GM18511 (cell line): ENCODE data around the gene MRPL36.
A peak's percentile ranks its signal among the peaks of the same experiment; 100 is the strongest.

Experiments
- ATAC-seq: cut with Tn5 transposase; IDR thresholded peaks from one replicate; pipeline ENCODE4 v1.9.1; 2021; ENCODE audit warnings: mild to moderate bottlenecking, moderate library complexity; ENCODE audit not compliant: unreplicated experiment

Gene MRPL36

DNA sequence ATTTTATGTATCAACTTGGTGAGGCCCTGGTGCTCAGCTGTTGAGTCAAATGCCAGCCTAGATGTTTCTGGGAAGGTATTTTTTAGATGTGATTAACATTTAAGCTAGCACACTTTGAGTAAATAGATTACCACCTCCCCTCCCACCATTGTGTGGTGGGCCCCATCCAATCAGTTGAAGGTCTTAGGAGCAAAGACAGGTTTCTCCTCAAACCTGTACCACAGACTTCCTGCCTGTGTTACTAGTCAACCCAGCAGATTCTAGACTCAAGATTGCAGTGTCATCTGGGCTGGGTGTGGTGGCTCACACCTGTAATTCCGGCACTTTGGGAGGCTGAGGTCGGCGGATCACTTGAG, 33.8 kb downstream of the MRPL36 start:
- no peak for ATAC-seq

GRCh38 chr5:1765141-1765879, 34.3 kb downstream of the MRPL36 start:
- peak; percentile 86 for ATAC-seq

- ATAC-seq = no peak
Observed at GRCh38 chr5:1764606-1764960, 35.1 kb downstream of the MRPL36 start.

DNA sequence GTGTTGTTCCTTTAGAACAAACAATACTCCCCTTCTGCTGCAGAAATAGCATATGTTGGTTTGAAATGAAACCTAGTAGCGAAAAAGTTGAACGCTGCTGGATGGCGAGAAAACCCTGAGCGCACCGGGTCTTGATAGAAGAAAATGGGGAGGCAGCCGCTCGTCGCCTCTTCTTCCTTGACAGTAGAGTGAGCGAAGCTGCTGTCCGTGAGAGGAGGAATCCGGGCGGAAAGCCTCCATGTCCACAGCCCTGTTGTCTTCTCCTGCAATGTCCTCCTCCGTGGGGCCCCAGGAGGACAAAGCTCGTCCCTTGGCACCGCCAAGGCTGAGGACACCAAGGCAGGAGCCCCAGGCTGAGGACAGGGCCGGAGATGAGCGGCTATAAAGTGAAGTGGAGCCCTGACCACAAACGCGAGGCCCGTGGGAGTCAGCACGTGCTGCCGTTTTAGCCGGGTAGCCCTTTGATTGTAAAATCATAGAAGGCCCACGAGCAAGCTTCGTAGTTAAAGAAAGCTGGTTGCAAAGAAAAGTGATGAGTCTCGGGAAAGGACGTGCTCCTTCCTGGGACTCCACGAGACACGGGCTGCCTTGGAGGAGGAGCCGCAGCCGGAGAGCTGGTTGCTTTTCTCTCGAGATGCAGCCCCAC, 35.6 kb downstream of the MRPL36 start:
- no peak for ATAC-seq

GRCh38 chr5:1763548-1763911, 36.1 kb downstream of the MRPL36 start:
- no peak for ATAC-seq

GRCh38 chr5:1762883-1763547, 36.6 kb downstream of the MRPL36 start:
- no peak for ATAC-seq

GRCh38 chr5:1762121-1762882, 37.3 kb downstream of the MRPL36 start:
- ATAC-seq = no peak

DNA sequence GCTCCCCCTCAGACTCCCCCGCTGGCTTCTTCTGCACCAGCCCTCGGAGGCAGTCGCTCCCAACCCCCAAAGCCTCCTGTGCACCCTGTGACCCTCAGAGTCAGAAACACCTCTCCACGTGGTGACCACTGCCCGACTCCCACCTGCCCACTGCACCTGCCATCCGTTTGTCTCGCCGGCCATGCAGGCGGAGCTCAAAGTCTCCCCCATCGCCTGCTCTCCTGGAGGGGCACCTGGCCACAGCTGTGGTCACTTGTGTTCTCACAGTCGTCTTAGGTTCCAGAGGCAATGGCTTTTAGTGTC, 38.2 kb downstream of the MRPL36 start:
- no peak for ATAC-seq

DNA sequence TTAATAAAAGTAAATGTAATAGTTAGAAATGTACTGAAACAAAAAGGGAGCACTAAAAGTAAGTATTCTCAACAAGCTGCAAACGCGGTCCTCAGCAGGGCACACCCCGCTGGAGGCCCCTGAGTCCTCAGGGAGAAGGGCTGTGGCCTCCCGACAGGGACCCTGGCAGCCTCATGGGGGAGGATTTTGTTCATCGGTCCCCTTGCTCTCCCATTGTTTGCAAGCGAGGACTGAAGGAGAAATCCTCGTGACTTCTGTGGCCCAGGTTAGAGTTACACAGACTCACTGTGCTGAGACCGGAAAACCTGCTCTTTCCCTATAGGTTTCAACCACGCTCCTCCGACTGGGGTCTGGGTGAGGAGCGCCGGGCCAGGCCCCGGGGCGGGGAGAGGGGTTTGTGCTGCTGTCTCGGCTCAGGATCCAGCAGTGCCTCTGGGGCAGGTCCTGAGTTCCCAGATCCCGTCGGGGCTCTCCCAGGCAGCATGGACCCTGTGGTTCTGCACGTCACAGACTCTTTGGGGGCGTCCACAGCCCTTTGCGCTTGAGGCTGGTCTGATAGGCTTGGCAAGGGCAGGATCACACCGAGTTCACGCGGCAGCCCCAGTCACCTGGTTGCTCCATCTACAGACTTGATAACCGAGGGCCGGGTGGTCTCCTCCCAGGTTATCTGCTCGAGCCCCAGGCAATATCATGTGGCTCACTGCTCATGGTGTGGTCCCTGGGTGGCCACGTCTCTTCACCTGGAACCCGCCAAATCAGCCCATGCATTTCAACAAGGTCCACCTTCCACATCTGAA, 38.8 kb downstream of the MRPL36 start:
- no peak for ATAC-seq

DNA sequence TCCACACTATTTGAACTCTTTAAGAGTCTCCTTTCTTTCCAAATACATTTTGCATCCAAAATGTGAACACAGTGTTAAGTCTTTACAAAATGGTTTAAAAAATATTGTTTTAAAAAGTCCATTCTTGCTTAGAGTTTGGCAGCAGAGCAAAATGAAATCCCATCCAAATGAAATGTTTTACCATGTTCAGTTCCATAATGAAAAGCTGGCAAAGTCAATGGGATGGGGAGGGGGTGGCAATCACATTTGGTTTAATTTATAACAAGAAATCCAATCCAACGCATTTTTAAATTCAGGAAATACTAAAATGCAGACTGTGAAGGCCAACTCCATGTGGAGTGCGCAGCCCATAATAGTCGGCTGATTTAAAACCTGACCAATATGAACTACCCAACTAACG, 39.4 kb downstream of the MRPL36 start:
- no peak for ATAC-seq

- ATAC-seq = no peak
Observed at GRCh38 chr5:1759378-1759970, 40.2 kb downstream of the MRPL36 start.

DNA sequence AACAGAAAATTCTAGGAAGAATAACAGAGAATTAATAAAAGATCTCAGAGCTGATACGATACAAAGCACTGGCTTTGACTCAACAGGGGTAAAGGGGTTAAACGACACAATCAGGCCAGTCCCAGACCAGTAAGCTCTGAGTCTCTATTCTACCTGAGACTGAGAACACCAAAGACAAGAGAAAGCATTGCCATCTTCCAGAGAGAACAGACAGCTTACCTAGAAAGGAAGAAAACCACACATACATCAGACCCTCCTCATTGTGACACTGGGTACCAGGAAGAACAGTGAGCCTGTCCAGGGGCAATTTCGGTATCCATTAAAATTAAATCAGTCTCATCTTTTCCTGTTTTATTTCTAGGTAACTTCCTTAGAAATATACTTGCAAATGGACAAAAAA, 41.1 kb downstream of the MRPL36 start:
- no peak for ATAC-seq

- ATAC-seq = no peak
Observed at GRCh38 chr5:1757511-1757910, 42.1 kb downstream of the MRPL36 start.

GRCh38 chr5:1756481-1756880, 43.2 kb downstream of the MRPL36 start:
- ATAC-seq = no peak

DNA sequence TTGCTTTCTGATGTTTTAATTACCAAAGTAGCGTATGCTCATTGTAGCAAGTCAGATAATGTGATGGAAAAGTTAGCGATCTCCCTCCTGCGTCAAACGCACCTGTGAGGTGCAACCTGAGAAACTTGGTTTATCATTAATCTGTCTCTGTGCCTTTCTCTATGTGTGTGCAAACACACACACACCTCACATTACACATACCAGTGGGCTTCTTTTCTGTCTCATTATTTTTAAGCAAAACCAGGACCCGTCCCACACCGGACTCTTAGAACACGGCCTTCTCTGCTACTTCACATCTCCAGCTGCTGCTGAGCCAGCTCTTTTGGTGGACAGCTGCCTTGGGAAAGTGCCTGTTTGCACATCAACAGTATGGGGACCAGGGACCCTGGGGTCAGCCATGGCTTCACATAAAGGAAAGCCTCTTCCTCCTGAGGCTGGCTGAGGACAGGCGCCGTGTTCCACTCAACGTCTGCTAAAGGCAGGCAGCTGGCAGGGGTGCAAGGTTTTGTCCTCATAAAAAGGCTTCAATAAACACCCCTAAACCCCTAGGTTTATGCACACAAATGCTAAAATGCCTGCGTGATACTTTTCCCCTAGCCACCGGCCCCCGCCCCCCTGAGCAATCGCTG, 44.2 kb downstream of the MRPL36 start:
- ATAC-seq = no peak

DNA sequence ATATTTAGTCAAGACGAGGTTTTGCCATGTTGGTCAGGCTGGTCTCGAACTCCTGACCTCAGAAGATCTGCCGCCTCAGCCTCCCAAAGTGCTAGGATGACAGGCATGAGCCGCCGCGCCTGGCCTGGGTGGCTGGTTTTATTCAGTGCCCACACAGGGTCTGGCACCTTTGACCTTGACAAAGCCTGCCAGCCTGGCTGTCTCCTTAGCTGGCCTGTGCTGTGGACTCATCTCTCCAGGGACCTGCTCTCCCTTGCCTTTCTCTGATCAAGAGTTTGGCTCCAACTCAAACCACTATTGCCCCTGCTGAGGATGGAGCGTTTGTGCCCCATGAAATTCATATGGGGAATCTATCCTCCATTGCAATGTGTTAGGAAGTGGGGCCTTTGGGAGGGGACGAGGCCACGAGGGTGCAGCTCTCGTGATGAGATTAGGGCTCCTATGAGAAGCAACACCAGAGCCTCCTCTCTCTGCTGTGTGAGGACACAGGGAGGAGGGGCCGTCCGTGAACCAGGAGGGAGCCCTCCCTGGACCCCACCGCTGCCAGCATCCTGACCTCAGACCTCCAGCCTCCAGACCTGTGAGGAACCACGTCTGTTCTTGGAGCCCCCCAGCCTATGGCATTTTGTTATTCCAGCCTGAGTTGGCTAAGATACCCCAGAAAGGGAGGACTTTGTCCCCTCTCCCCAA, 45.0 kb downstream of the MRPL36 start:
- ATAC-seq = no peak

GRCh38 chr5:1753490-1753889, 46.1 kb downstream of the MRPL36 start:
- ATAC-seq = no peak

DNA sequence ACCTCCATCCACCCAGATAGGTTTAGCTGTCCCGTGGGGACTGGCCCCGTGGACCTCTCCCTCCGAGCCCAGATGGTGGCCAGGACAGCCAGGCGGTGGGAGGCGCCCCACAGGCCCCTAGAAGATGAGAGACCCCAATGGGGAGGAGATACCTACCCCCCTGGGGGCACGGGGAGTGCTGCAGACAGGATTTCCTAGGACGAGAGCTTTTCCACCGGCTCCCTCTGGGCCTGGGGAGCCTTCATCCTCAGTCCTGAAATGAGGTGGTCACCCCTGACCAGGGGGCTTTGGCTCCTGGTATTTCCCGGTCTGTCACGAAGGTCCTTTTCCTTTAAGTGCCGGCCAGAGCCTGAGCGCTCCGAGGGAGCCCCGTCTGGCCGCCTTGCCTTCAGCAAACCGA, 46.8 kb downstream of the MRPL36 start:
- ATAC-seq = no peak
